ENCODE data around the gene PAN3. TPM values are rescaled to one million over a fixed set of nuclear protein-coding genes. Genes with fewer than 3 reads are reported as not detected.

The PAN3 gene
- total RNA-seq, 1 experiment from 2014 or later = 18.5 TPM

- TF ChIP-seq, protein P1, sequence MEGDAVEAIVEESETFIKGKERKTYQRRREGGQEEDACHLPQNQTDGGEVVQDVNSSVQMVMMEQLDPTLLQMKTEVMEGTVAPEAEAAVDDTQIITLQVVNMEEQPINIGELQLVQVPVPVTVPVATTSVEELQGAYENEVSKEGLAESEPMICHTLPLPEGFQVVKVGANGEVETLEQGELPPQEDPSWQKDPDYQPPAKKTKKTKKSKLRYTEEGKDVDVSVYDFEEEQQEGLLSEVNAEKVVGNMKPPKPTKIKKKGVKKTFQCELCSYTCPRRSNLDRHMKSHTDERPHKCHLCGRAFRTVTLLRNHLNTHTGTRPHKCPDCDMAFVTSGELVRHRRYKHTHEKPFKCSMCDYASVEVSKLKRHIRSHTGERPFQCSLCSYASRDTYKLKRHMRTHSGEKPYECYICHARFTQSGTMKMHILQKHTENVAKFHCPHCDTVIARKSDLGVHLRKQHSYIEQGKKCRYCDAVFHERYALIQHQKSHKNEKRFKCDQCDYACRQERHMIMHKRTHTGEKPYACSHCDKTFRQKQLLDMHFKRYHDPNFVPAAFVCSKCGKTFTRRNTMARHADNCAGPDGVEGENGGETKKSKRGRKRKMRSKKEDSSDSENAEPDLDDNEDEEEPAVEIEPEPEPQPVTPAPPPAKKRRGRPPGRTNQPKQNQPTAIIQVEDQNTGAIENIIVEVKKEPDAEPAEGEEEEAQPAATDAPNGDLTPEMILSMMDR (IDR thresholded peaks at IDR 0.05) = no peak
- TF ChIP-seq POLR2AphosphoS5 (IDR thresholded peaks at IDR 0.05; ENCODE audit: low read depth, low read length) = no peak
- TF ChIP-seq TCF7L2 (IDR thresholded peaks at IDR 0.05; ENCODE audit: low read depth, low read length) = no peak
- TF ChIP-seq, protein P2, sequence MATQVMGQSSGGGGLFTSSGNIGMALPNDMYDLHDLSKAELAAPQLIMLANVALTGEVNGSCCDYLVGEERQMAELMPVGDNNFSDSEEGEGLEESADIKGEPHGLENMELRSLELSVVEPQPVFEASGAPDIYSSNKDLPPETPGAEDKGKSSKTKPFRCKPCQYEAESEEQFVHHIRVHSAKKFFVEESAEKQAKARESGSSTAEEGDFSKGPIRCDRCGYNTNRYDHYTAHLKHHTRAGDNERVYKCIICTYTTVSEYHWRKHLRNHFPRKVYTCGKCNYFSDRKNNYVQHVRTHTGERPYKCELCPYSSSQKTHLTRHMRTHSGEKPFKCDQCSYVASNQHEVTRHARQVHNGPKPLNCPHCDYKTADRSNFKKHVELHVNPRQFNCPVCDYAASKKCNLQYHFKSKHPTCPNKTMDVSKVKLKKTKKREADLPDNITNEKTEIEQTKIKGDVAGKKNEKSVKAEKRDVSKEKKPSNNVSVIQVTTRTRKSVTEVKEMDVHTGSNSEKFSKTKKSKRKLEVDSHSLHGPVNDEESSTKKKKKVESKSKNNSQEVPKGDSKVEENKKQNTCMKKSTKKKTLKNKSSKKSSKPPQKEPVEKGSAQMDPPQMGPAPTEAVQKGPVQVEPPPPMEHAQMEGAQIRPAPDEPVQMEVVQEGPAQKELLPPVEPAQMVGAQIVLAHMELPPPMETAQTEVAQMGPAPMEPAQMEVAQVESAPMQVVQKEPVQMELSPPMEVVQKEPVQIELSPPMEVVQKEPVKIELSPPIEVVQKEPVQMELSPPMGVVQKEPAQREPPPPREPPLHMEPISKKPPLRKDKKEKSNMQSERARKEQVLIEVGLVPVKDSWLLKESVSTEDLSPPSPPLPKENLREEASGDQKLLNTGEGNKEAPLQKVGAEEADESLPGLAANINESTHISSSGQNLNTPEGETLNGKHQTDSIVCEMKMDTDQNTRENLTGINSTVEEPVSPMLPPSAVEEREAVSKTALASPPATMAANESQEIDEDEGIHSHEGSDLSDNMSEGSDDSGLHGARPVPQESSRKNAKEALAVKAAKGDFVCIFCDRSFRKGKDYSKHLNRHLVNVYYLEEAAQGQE (IDR thresholded peaks at IDR 0.05; ENCODE audit: insufficient read depth in 1 of 2, low read depth in 2 of 2, low read length in 1 of 2) = no peak
- no peak for TF ChIP-seq SIN3A (IDR thresholded peaks at IDR 0.05; ENCODE audit: borderline replicate concordance, insufficient read depth, low read depth, low read length)
- Histone ChIP-seq H3K27me3 (ENCODE audit: control insufficient read depth, insufficient read depth, low read length) (no peaks in the 10 kb centered on the region), H3K4me3 (ENCODE audit: low read depth in 2 of 2, low read length in 2 of 2) (no peak overlapping the region), H3K9me3 (ENCODE audit: control insufficient read depth, insufficient read depth, low read depth, low read length) (no peaks in the 10 kb centered on the region), H3K4me1 (ENCODE audit: control insufficient read depth, insufficient read depth, low read length) (no peaks in the 10 kb centered on the region), H3K36me3 (ENCODE audit: control insufficient read depth, insufficient read depth, low read length) (no peaks in the 10 kb centered on the region), H3K27ac (ENCODE audit: low read length) (no peak overlapping the region)
- intact Hi-C loops (cut with micrococcal nuclease; ENCODE audit: unreplicated experiment) (no loop called here), in situ Hi-C loops (cut with HindIII; ENCODE audit: low pct_unique_long_range_greater_than_20kb, low sequenced_read_pairs) (no loop called here)
- POLR2A ChIA-PET = no interaction called here
- ATAC-seq = no peak
- DNase-seq (ENCODE audit: low read depth, low spot score) = no peak
- no TSS peak for BruUV-seq (replicated peaks)
- CTCF ChIA-PET = no interaction called here
Measured at GRCh38 chr13:28316836-28317235, 178.5 kb downstream of the PAN3 start.

GRCh38 chr13:28318496-28318895 is 180.2 kb downstream of the PAN3 start:
- no peaks in the 10 kb centered on the region for H3K4me1 ChIP-seq (ENCODE audit: control insufficient read depth, insufficient read depth, low read length)
- H3K27me3 ChIP-seq (ENCODE audit: control insufficient read depth, insufficient read depth, low read length) = no peaks in the 10 kb centered on the region
- CTCF ChIA-PET = no interaction called here
- POLR2A ChIA-PET = no interaction called here
- intact Hi-C loops (cut with micrococcal nuclease; ENCODE audit: unreplicated experiment) (no loop called here), in situ Hi-C loops (cut with HindIII; ENCODE audit: low pct_unique_long_range_greater_than_20kb, low sequenced_read_pairs) (no loop called here)
- TF ChIP-seq, protein P2 (IDR thresholded peaks at IDR 0.05; ENCODE audit: insufficient read depth in 1 of 2, low read depth in 2 of 2, low read length in 1 of 2) = no peak
- TF ChIP-seq SIN3A (IDR thresholded peaks at IDR 0.05; ENCODE audit: borderline replicate concordance, insufficient read depth, low read depth, low read length) (no peak), TCF7L2 (IDR thresholded peaks at IDR 0.05; ENCODE audit: low read depth, low read length) (no peak), POLR2AphosphoS5 (IDR thresholded peaks at IDR 0.05; ENCODE audit: low read depth, low read length) (no peak)
- TF ChIP-seq, protein P1 (IDR thresholded peaks at IDR 0.05) = no peak
- no peaks in the 10 kb centered on the region for H3K36me3 ChIP-seq (ENCODE audit: control insufficient read depth, insufficient read depth, low read length)
- H3K9me3 ChIP-seq (ENCODE audit: control insufficient read depth, insufficient read depth, low read depth, low read length) = no peaks in the 10 kb centered on the region
- H3K27ac ChIP-seq (ENCODE audit: low read length) = no peak overlapping the region
- BruUV-seq (replicated peaks) = no TSS peak
- DNase-seq (ENCODE audit: low read depth, low spot score) = no peak
- H3K4me3 ChIP-seq (ENCODE audit: low read depth in 2 of 2, low read length in 2 of 2) = no peak overlapping the region
- no peak for ATAC-seq

Data from Panc1 (cell line).